Thyroid gland (tissue), 4 donors: Measurements from ENCODE around the gene DIAPH1. TPM values are rescaled to one million over a fixed set of nuclear protein-coding genes. Genes with fewer than 3 reads are reported as not detected.

Experiments
- DNase-seq, 2 donors: peaks; one replicate each; pipeline ENCODE4 v3.0.0-alpha.2; 2019
- H3K27ac ChIP-seq, 3 donors: fragments of 200-600 bp; sonication (generic); 1 replicate in 2 of 3; 2 replicates in 1 of 3; pipeline ENCODE4 v1.5.1; 2016 to 2019; ENCODE audit warnings: mild to moderate bottlenecking in 1 of 3, moderate library complexity in 1 of 3
- H3K27me3 ChIP-seq: fragments of 200-600 bp; sonication (generic); one replicate; pipeline ENCODE4 v1.5.1; 2019
- H3K36me3 ChIP-seq, 2 donors: fragments of 200-600 bp; sonication (generic); one replicate each; pipeline ENCODE4 v1.5.1; 2016 to 2019
- H3K4me1 ChIP-seq, 2 donors: fragments of 200-600 bp; sonication (generic); one replicate each; pipeline ENCODE4 v1.5.1; 2017 to 2019
- H3K4me3 ChIP-seq, 3 donors: fragments of 200-600 bp; sonication (generic); replicated peaks in 1 of 3; 1 replicate in 2 of 3; 2 replicates in 1 of 3; pipeline ENCODE4 v1.5.1; 2016; ENCODE audit warnings: mild to moderate bottlenecking in 1 of 3
- H3K9me3 ChIP-seq: fragments of 200-600 bp; sonication (generic); one replicate; pipeline ENCODE4 v1.5.1; 2017
- CTCF ChIP-seq, 6 experiments: fragments of 200-600 bp in 3 of 6; fragments of 450-650 bp in 3 of 6; sonication (generic) in 3 of 6; IDR thresholded peaks; one replicate each; pipeline ENCODE4 v1.5.1; 2016 to 2019; ENCODE audit warnings: antibody characterized with exemption in 6 of 6, mild to moderate bottlenecking in 2 of 6, inconsistent platforms in 1 of 6, moderate library complexity in 1 of 6
- POLR2A ChIP-seq, 2 donors: fragments of 450-650 bp; IDR thresholded peaks; one replicate each; pipeline ENCODE4 v1.6.1; 2017; ENCODE audit warnings: antibody characterized with exemption in 2 of 2, mild to moderate bottlenecking in 2 of 2, moderate library complexity in 1 of 2
- WGBS, 2 donors: methylation state at CpG; one replicate each; pipeline ENCODE4 v1.1.5; 2017; 5-methylcytosine and 5-hydroxymethylcytosine counted together
- intact Hi-C: fragments of 100-400 bp; cut with DNase I; formaldehyde crosslinking; loops from one replicate; pipeline ENCODE4 v1.15.1; 2023
- total RNA-seq, 4 donors: library from RNA; depleted of rRNA; stranded (reverse); fragments of >200 nt; gene quantifications; one replicate each; pipeline ENCODE4 v1.2.3, GENCODE V29; 2016

The DIAPH1 gene
- total RNA-seq, 4 donors from 2014 or later, result 82.1 to 103 (median 89.7) TPM

- H3K9me3 ChIP-seq, result no peaks in the 10 kb centered on the region
- TF ChIP-seq POLR2A (IDR thresholded peaks at IDR 0.05) (no peak), CTCF (IDR thresholded peaks at IDR 0.05) (no peak)
- peaks cover 30 to 34% of the 10 kb centered on the region in 2 donors for H3K4me1 ChIP-seq
- intact Hi-C loops, result no loop called here
- WGBS, 2 donors, result 1 to 2% methylated on average over 18 to 36 of the region's 63 CpGs
- H3K36me3 ChIP-seq, result no peaks in the 10 kb centered on the region
- peak overlapping the region in 1 of 3 donors; percentile 50 for H3K27ac ChIP-seq
- no peaks in the 10 kb centered on the region for H3K27me3 ChIP-seq
- peak in 1 of 2 donors; percentile 31 for DNase-seq
- peak overlapping the region; percentile 70 to 99 (median 76) for H3K4me3 ChIP-seq
These were observed 18.4 kb upstream of the DIAPH1 start for GRCh38 chr5:141637123-141637766.

GRCh38 chr5:141636413-141637122, 17.8 kb upstream of the DIAPH1 start, which contains the start of the genes HDAC3 and RELL2:
Gene HDAC3, minus strand, starts transcription at chr5:141636849. Its CDS starts 59 bp downstream, at chr5:141636790.
Gene RELL2, plus strand, starts transcription at chr5:141636997. Its CDS starts 1,229 bp downstream, at chr5:141638226.
- WGBS, 2 donors, result 0 to 3% methylated on average over 13 to 20 of the region's 55 CpGs
- no peaks in the 10 kb centered on the region for H3K27me3 ChIP-seq
- H3K9me3 ChIP-seq, result no peaks in the 10 kb centered on the region
- H3K4me1 ChIP-seq, result peaks cover 30 to 34% of the 10 kb centered on the region in 2 donors
- H3K27ac ChIP-seq, result peak within 1 kb of the TSS in 2 of 3 donors; percentile 32 to 50
- intact Hi-C loops, result no loop called here
- peak; percentile 91 to 92 for DNase-seq
- peak; percentile 62 to 95 for TF ChIP-seq POLR2A (IDR thresholded peaks at IDR 0.05)
- TF ChIP-seq CTCF (IDR thresholded peaks at IDR 0.05), result no peak
- H3K36me3 ChIP-seq, result no peaks in the 10 kb centered on the region
- H3K4me3 ChIP-seq, result peak within 1 kb of the TSS; percentile 70 to 99 (median 76)

GRCh38 chr5:141636106-141636412, 17.3 kb upstream of the DIAPH1 start:
- no peak for DNase-seq
- H3K9me3 ChIP-seq, result no peaks in the 10 kb centered on the region
- no peaks in the 10 kb centered on the region for H3K27me3 ChIP-seq
- peaks cover 30 to 34% of the 10 kb centered on the region in 2 donors for H3K4me1 ChIP-seq
- TF ChIP-seq POLR2A (IDR thresholded peaks at IDR 0.05) (no peak), CTCF (IDR thresholded peaks at IDR 0.05) (no peak)
- WGBS, 2 donors, result 2 to 15% methylated on average over 4 of the region's 4 CpGs
- peak overlapping the region; percentile 70 to 99 (median 76) for H3K4me3 ChIP-seq
- H3K36me3 ChIP-seq, result no peaks in the 10 kb centered on the region
- H3K27ac ChIP-seq, result peak overlapping the region in 1 of 3 donors; percentile 50
- intact Hi-C loops, result no loop called here

GRCh38 chr5:141635646-141636045, 16.8 kb upstream of the DIAPH1 start:
- Histone ChIP-seq H3K9me3 (no peaks in the 10 kb centered on the region), H3K27me3 (no peaks in the 10 kb centered on the region), H3K4me1 (peaks cover 30 to 34% of the 10 kb centered on the region in 2 donors), H3K4me3 (peak overlapping the region; percentile 70 to 99 (median 76)), H3K27ac (no peak overlapping the region), H3K36me3 (no peaks in the 10 kb centered on the region)
- WGBS, 2 donors, result 76 to 80% methylated on average over 7 of the region's 7 CpGs
- intact Hi-C loops, result no loop called here
- TF ChIP-seq POLR2A (IDR thresholded peaks at IDR 0.05), result no peak
- no peak for TF ChIP-seq CTCF (IDR thresholded peaks at IDR 0.05)
- no peak for DNase-seq

GRCh38 chr5:141634720-141635119, 15.9 kb upstream of the DIAPH1 start:
- no peaks in the 10 kb centered on the region for H3K27me3 ChIP-seq
- no peaks in the 10 kb centered on the region for H3K36me3 ChIP-seq
- H3K9me3 ChIP-seq, result no peaks in the 10 kb centered on the region
- intact Hi-C loops, result no loop called here
- DNase-seq, result no peak
- no peak overlapping the region for H3K4me3 ChIP-seq
- no peak overlapping the region for H3K27ac ChIP-seq
- TF ChIP-seq CTCF (IDR thresholded peaks at IDR 0.05) (no peak), POLR2A (IDR thresholded peaks at IDR 0.05) (no peak)
- peaks cover 27 to 30% of the 10 kb centered on the region in 2 donors for H3K4me1 ChIP-seq
- 92 to 94% methylated on average over 6 of the region's 6 CpGs for WGBS, 2 donors
